ENCODE measurements around the gene ADAMTSL1. TPM values are rescaled to one million over a fixed set of nuclear protein-coding genes. Genes with fewer than 3 reads are reported as not detected.

The ADAMTSL1 gene
- total and polyA plus RNA-seq, 12 donors = 0.37 to 5.2 (median 1.9) TPM

DNA sequence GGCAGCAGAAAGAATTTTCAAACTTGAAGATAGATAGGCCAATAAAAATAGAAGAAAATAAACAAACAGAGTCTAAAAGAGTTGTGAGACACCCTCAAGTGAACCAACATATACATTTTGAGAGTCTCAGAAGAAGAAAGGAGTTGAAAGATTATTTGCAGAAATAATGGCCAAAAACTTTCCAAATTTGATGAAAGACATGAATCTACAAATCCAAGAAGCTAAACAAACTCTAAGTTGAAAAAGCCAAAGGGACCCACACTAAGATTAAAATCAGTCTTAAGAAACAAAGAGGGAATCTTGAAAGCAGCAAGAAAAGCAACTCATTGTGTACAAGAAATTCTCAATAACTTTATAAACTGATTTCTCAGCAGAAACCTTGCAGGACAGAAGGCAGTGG lies 422.1 kb downstream of the ADAMTSL1 start:
- H3K36me3 ChIP-seq = peaks cover 0 to 8% (median 0%) of the 10 kb centered on the region in 9 donors

DNA sequence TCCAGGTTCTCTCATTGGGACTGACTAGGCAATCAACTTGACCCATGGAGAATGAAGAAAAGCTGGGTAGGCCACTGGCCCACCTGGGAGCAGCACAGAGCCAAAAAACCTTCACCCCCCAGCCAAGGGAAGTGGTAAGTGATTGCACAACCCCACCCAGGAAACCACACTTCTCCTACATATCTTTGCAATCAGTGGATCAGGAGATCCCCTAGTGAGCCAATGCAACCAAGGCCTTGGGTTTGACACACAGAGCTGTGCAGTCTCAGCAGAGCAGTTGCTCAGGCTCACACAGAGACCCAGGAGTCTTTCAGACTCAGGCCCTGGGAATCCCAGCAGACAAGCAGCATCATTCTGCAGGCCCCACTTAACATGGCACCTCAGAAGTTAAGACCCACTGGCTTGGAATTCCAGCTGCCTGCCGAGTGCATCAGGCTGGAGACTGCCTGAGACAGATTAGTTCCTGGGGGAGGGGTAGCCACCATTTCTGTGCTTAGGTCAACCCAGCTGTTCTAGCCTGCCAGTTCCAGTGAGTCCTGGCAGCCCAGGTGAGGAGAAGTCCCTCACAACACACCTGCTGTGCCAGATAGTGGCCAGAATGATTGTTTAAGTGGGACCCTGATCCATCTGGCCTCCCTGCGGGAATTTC lies 422.7 kb downstream of the ADAMTSL1 start:
- WGBS, 2 donors = 91 to 93% methylated on average over 2 of the region's 2 CpGs
- no peak overlapping the region for H3K27ac ChIP-seq
- TF ChIP-seq, protein P1, sequence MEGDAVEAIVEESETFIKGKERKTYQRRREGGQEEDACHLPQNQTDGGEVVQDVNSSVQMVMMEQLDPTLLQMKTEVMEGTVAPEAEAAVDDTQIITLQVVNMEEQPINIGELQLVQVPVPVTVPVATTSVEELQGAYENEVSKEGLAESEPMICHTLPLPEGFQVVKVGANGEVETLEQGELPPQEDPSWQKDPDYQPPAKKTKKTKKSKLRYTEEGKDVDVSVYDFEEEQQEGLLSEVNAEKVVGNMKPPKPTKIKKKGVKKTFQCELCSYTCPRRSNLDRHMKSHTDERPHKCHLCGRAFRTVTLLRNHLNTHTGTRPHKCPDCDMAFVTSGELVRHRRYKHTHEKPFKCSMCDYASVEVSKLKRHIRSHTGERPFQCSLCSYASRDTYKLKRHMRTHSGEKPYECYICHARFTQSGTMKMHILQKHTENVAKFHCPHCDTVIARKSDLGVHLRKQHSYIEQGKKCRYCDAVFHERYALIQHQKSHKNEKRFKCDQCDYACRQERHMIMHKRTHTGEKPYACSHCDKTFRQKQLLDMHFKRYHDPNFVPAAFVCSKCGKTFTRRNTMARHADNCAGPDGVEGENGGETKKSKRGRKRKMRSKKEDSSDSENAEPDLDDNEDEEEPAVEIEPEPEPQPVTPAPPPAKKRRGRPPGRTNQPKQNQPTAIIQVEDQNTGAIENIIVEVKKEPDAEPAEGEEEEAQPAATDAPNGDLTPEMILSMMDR (IDR thresholded peaks at IDR 0.05) = no peak
- no peak for DNase-seq
- H3K4me1 ChIP-seq = no peaks in the 10 kb centered on the region
- peaks cover 0 to 54% (median 21%) of the 10 kb centered on the region in 11 donors for H3K9me3 ChIP-seq
- intact Hi-C loops (cut with DNase I) = no loop called here
- H3K36me3 ChIP-seq = peaks cover 0 to 8% (median 0%) of the 10 kb centered on the region in 9 donors
- no peak for ATAC-seq
- H3K4me3 ChIP-seq = no peak overlapping the region
- H3K27me3 ChIP-seq = no peaks in the 10 kb centered on the region

More for the DNA sequence above, 422.1 kb downstream of the ADAMTSL1 start:
- ATAC-seq (no peak), DNase-seq (no peak)
- intact Hi-C loops (cut with DNase I) = no loop called here
- Histone ChIP-seq H3K27ac (no peak overlapping the region), H3K9me3 (peaks cover 0 to 48% (median 15%) of the 10 kb centered on the region in 11 donors), H3K4me3 (no peak overlapping the region), H3K27me3 (no peaks in the 10 kb centered on the region), H3K4me1 (no peaks in the 10 kb centered on the region)
- TF ChIP-seq, protein P1 (IDR thresholded peaks at IDR 0.05) = no peak

DNA sequence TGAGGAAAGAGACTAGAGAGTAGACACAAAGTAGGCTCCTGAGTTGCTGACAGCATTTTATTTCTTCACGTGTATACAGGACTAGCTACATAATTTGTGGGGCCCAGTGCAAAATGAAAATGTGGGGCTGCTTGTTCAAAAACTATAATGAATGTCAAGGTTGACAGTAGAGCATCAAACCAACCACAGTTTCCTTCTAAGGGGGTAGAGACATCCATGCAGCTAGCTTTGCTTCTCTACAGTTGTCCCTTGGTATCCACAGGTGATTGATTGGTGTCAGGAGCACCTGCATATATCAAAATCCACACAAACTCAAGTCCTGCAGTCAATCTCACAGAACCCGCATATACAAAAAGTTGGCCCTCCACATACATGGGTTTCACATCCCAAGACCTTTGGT lies 429.5 kb downstream of the ADAMTSL1 start:
- Histone ChIP-seq H3K4me1 (no peaks in the 10 kb centered on the region), H3K27ac (no peak overlapping the region), H3K9me3 (peaks cover 0 to 41% (median 20%) of the 10 kb centered on the region in 11 donors), H3K27me3 (no peaks in the 10 kb centered on the region), H3K4me3 (no peak overlapping the region), H3K36me3 (no peaks in the 10 kb centered on the region)
- DNase-seq (no peak), ATAC-seq (no peak)
- intact Hi-C loops (cut with DNase I) = no loop called here
- WGBS, 2 donors = 97 to 99% methylated on average over 2 of the region's 2 CpGs
- TF ChIP-seq, protein P1 (IDR thresholded peaks at IDR 0.05) = no peak

- Histone ChIP-seq H3K27me3 (peaks cover 0 to 4% (median 0%) of the 10 kb centered on the region in 7 donors), H3K4me3 (no peak overlapping the region), H3K9me3 (peaks cover 0 to 32% (median 20%) of the 10 kb centered on the region in 11 donors), H3K27ac (no peak overlapping the region), H3K36me3 (no peaks in the 10 kb centered on the region), H3K4me1 (no peaks in the 10 kb centered on the region)
- DNase-seq (no peak), ATAC-seq (no peak)
- intact Hi-C loops (cut with DNase I) = no loop called here
- WGBS, 2 donors = 89 to 91% methylated on average over 11 of the region's 11 CpGs
- TF ChIP-seq, protein P1 (IDR thresholded peaks at IDR 0.05) = no peak
Measured at GRCh38 chr9:18905028-18905882, 431.3 kb downstream of the ADAMTSL1 start.
